DND-41 (cell line): ENCODE measurements around the gene VDAC2.

ENCODE experiments used
- ATAC-seq: fragments of 200-7000 bp; cut with Tn5 transposase; 3 replicates; pipeline ENCODE4 v1.9.1; 2021; ENCODE audit warnings: low read depth; ENCODE audit not compliant: insufficient read depth
- DNase-seq: peaks from one replicate; pipeline ENCODE4 v3.0.0-alpha.2; 2020
- H2AFZ ChIP-seq: 2 replicates; pipeline ENCODE4 v1.6.0; 2012; ENCODE audit warnings: low read depth, low read length
- H3K27ac ChIP-seq: 2 replicates; pipeline ENCODE4 v1.5.1; 2012; ENCODE audit warnings: low read length, inconsistent platforms
- H3K27me3 ChIP-seq: fragments of 200-600 bp; sonication (generic); 2 replicates; pipeline ENCODE4 v1.6.0; 2012; ENCODE audit warnings: low read length, mild to moderate bottlenecking, inconsistent platforms; ENCODE audit not compliant: insufficient read depth, poor library complexity
- H3K36me3 ChIP-seq: 2 replicates; pipeline ENCODE4 v1.5.1; 2012; ENCODE audit warnings: low read length, inconsistent platforms; ENCODE audit not compliant: insufficient read depth
- H3K4me1 ChIP-seq: 2 replicates; pipeline ENCODE4 v1.5.1; 2012; ENCODE audit warnings: mild to moderate bottlenecking, low read length; ENCODE audit not compliant: insufficient read depth
- H3K4me2 ChIP-seq: 2 replicates; pipeline ENCODE4 v1.6.0; 2012; ENCODE audit warnings: mild to moderate bottlenecking, moderate library complexity, low read length, inconsistent platforms; ENCODE audit not compliant: insufficient read depth
- H3K4me3 ChIP-seq, 2 experiments: fragments of 200-600 bp in 1 of 2; shearing (Covaris generic) in 1 of 2; 2 replicates each; pipeline ENCODE4 v1.5.1; 2012 to 2016; ENCODE audit warnings: inconsistent platforms in 2 of 2, low read length in 2 of 2, mild to moderate bottlenecking in 2 of 2, low read depth in 1 of 2, moderate library complexity in 1 of 2
- H3K79me2 ChIP-seq: 2 replicates; pipeline ENCODE4 v1.6.0; 2012; ENCODE audit warnings: low read length, inconsistent platforms; ENCODE audit not compliant: insufficient read depth
- H3K9ac ChIP-seq: 2 replicates; pipeline ENCODE4 v1.6.0; 2012; ENCODE audit warnings: low read depth, mild to moderate bottlenecking, inconsistent platforms, low read length, moderate library complexity
- H3K9me3 ChIP-seq: 2 replicates; pipeline ENCODE4 v1.5.1; 2012; ENCODE audit warnings: low read length, moderate library complexity, mild to moderate bottlenecking, inconsistent platforms; ENCODE audit not compliant: insufficient read depth, severe bottlenecking
- H4K20me1 ChIP-seq: 2 replicates; pipeline ENCODE4 v1.6.0; 2012; ENCODE audit warnings: low read length; ENCODE audit not compliant: insufficient read depth
- EZH2 ChIP-seq: IDR thresholded peaks from 3 replicates; pipeline ENCODE4 v1.6.1; 2012; ENCODE audit warnings: borderline replicate concordance, low read depth, mild to moderate bottlenecking, moderate library complexity, low read length, inconsistent platforms; ENCODE audit not compliant: severe bottlenecking
- TF ChIP-seq, protein P1 (sequence below): IDR thresholded peaks from 2 replicates; pipeline ENCODE4 v1.5.1; 2012; ENCODE audit warnings: borderline replicate concordance, low read length, moderate library complexity, mild to moderate bottlenecking; ENCODE audit not compliant: poor library complexity, severe bottlenecking; ENCODE audit errors: extremely low read depth

Gene VDAC2

DNA sequence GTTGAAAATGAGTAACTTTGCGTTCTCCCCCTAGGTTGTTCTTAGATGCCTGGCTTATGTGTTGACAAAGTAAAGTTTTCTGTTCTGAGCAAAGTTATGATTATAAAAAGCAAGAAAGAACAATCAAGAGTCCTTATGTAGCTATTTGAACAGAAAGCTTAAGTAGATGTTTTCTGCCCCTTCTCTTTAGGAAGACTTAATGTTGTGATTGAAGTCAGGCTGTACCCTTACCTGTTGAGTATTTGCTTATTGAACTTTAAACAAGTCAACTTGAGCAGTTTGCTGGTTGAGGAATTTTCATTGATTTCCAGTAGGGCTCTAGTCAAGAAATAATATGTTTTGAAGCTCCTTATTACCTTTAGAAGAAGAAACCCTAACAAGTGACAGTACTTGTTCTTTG lies 33.9 kb upstream of the VDAC2 start:
- Histone ChIP-seq H2AFZ (no peak overlapping the region), H3K36me3 (peaks cover 26% of the 10 kb centered on the region; the same call in 1 of the 2 replicates), H3K4me3 (no peak overlapping the region), H3K27ac (no peak overlapping the region), H4K20me1 (no peaks in the 10 kb centered on the region), H3K9me3 (no peaks in the 10 kb centered on the region), H3K4me1 (no peaks in the 10 kb centered on the region), H3K79me2 (no peaks in the 10 kb centered on the region), H3K27me3 (no peaks in the 10 kb centered on the region), H3K9ac (no peak overlapping the region), H3K4me2 (no peak overlapping the region)
- no peak for ATAC-seq
- TF ChIP-seq EZH2 = no peak
- TF ChIP-seq, protein P1, sequence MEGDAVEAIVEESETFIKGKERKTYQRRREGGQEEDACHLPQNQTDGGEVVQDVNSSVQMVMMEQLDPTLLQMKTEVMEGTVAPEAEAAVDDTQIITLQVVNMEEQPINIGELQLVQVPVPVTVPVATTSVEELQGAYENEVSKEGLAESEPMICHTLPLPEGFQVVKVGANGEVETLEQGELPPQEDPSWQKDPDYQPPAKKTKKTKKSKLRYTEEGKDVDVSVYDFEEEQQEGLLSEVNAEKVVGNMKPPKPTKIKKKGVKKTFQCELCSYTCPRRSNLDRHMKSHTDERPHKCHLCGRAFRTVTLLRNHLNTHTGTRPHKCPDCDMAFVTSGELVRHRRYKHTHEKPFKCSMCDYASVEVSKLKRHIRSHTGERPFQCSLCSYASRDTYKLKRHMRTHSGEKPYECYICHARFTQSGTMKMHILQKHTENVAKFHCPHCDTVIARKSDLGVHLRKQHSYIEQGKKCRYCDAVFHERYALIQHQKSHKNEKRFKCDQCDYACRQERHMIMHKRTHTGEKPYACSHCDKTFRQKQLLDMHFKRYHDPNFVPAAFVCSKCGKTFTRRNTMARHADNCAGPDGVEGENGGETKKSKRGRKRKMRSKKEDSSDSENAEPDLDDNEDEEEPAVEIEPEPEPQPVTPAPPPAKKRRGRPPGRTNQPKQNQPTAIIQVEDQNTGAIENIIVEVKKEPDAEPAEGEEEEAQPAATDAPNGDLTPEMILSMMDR = no peak
- DNase-seq = no peak

DNA sequence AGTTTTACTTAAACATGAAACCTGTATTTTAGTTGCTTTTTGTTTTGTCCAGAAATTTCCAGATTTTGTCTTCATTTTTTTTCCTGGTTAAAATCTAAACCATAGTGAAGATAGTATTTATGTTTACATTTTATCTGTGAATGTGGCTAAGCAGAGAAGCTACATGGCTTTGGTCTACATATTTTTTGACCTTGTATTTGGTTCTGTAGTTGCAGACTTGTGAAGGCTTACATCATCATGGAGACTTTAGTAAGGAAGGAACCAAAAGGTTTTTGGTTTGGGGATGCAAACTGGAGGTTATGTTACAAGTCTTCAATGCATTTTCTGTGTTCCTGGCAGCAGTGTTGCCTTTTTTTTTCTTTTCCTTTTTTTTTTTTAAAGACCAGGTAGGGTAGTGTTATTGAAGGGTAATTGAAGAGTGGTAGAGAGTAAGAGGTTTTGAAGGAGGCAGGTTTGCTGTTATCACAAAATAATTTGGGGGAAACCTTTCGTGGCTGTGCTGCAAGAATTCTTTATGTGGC lies 30.9 kb upstream of the VDAC2 start:
- Histone ChIP-seq H3K27me3 (no peaks in the 10 kb centered on the region), H3K4me1 (no peaks in the 10 kb centered on the region), H2AFZ (no peak overlapping the region), H3K9me3 (no peaks in the 10 kb centered on the region), H3K27ac (no peak overlapping the region), H3K36me3 (peaks cover 31% of the 10 kb centered on the region; the same call in 1 of the 2 replicates), H3K4me2 (no peak overlapping the region), H3K9ac (no peak overlapping the region), H3K79me2 (no peaks in the 10 kb centered on the region), H4K20me1 (no peaks in the 10 kb centered on the region), H3K4me3 (no peak overlapping the region)
- DNase-seq (no peak), ATAC-seq (no peak)
- TF ChIP-seq, protein P1 = no peak
- TF ChIP-seq EZH2 = no peak

DNA sequence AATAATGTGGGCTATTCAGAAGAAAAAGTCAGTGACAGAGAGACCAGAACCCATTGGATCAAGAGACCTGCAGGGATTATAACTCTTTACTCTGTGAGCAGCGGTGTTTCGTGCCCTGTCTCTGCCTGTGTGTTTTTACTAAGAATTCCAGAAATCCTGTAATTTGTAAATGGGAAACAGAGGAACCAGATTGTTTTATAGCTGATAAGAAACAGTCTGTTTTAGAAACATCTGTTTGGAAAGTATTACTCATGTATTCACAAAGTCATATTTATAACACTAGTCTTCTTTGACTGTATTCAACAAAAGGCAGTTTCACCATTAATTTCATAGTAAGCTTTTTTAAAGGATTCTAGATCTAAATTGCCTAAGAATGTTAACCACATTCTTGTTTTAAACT lies 30.0 kb upstream of the VDAC2 start:
- DNase-seq = no peak
- no peak overlapping the region for H3K27ac ChIP-seq
- H2AFZ ChIP-seq = no peak overlapping the region
- peaks cover 31% of the 10 kb centered on the region; the same call in 1 of the 2 replicates for H3K36me3 ChIP-seq
- TF ChIP-seq EZH2 = no peak
- TF ChIP-seq, protein P1 = no peak
- no peak overlapping the region for H3K9ac ChIP-seq
- H3K9me3 ChIP-seq = no peaks in the 10 kb centered on the region
- H3K27me3 ChIP-seq = no peaks in the 10 kb centered on the region
- ATAC-seq = no peak
- no peaks in the 10 kb centered on the region for H4K20me1 ChIP-seq
- H3K4me3 ChIP-seq = no peak overlapping the region
- no peaks in the 10 kb centered on the region for H3K4me1 ChIP-seq
- no peak overlapping the region for H3K4me2 ChIP-seq
- no peaks in the 10 kb centered on the region for H3K79me2 ChIP-seq
